Activated T-helper 2 cell treated with anti-CD3 and anti-CD28 coated beads, Interferon-gamma antibody, Interleukin-2, Interleukin-4, amounts not matched to agents 10 μg/mL and 5 μg/mL and 100 μg/mL, durations not matched to agents 14 hours and 24 hours and 36 hours (primary cell): ENCODE results near the gene TSR3. TPM values are rescaled to one million over a fixed set of nuclear protein-coding genes. Genes with fewer than 3 reads are reported as not detected.
A peak's percentile ranks its signal among the peaks of the same experiment; 100 is the strongest.

Source experiments
- DNase-seq: peaks from one replicate; pipeline ENCODE4 v3.0.0; 2021; ENCODE audit warnings: low spot score
- H3K27ac Mint-ChIP-seq: one replicate; pipeline ENCODE4 v1.8.0; 2021; ENCODE audit warnings: mixed read lengths
- H3K27me3 Mint-ChIP-seq: one replicate; pipeline ENCODE4 v1.8.0; 2021; ENCODE audit warnings: low read depth, mixed read lengths
- H3K36me3 Mint-ChIP-seq: one replicate; pipeline ENCODE4 v1.8.0; 2021; ENCODE audit warnings: low read depth, mixed read lengths
- H3K4me1 Mint-ChIP-seq: one replicate; pipeline ENCODE4 v1.8.0; 2021; ENCODE audit warnings: low read depth, mixed read lengths
- H3K4me3 Mint-ChIP-seq: one replicate; pipeline ENCODE4 v1.8.0; 2021; ENCODE audit warnings: low read depth, mild to moderate bottlenecking, moderate library complexity, mixed read lengths
- H3K9me3 Mint-ChIP-seq: one replicate; pipeline ENCODE4 v1.8.0; 2021; ENCODE audit warnings: mixed read lengths
- intact Hi-C: fragments of 100-400 bp; cut with micrococcal nuclease; formaldehyde crosslinking; loops from one replicate; pipeline ENCODE4 v1.15.1; 2023
- total RNA-seq: library from RNA; stranded (reverse); gene quantifications from 2 replicates; pipeline ENCODE4 v1.2.3, GENCODE V29; 2022

The TSR3 gene
- total RNA-seq, 1 donor from 2014 or later = 72.9 TPM

GRCh38 chr16:1345651-1346421 is 5.8 kb downstream of the TSR3 start:
- DNase-seq = no peak
- H3K9me3 Mint-ChIP-seq = no peaks in the 10 kb centered on the region
- no peak overlapping the region for H3K4me3 Mint-ChIP-seq
- H3K36me3 Mint-ChIP-seq = peaks cover 5% of the 10 kb centered on the region
- H3K27me3 Mint-ChIP-seq = no peaks in the 10 kb centered on the region
- intact Hi-C loops = no loop called here
- no peak overlapping the region for H3K27ac Mint-ChIP-seq
- peaks cover 15% of the 10 kb centered on the region for H3K4me1 Mint-ChIP-seq

DNA sequence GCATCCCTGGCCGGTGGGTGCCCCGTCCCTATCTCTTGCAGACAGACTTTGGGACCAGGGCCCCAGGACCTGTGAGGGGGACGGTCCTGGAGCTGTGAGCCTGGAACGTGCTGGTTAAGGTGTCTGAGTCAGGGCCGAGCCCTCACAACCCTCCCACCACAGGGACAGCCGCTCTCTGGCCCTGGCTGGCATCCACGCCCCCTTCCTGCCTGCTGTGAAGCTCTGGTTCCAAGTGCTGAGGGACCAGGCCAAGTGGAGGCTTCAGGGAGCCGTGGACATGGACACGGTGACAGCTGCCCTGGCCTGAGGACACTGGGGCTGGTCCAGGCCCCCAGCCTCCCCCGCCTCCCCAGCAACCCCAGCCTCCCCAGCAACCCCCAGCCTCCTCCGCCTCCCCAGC is 6.6 kb downstream of the TSR3 start:
- Mint-ChIP-seq H3K4me3 (no peak overlapping the region), H3K27ac (no peak overlapping the region), H3K36me3 (peaks cover 2% of the 10 kb centered on the region), H3K9me3 (no peaks in the 10 kb centered on the region), H3K4me1 (peaks cover 12% of the 10 kb centered on the region), H3K27me3 (no peaks in the 10 kb centered on the region)
- no peak for DNase-seq
- intact Hi-C loops = no loop called here

- no peak for DNase-seq
- Mint-ChIP-seq H3K4me1 (peaks cover 12% of the 10 kb centered on the region), H3K9me3 (no peaks in the 10 kb centered on the region), H3K27ac (no peak overlapping the region), H3K27me3 (no peaks in the 10 kb centered on the region), H3K4me3 (no peak overlapping the region), H3K36me3 (no peaks in the 10 kb centered on the region)
- intact Hi-C loops = no loop called here
These were observed 7.2 kb downstream of the TSR3 start for GRCh38 chr16:1344499-1344898.

DNA sequence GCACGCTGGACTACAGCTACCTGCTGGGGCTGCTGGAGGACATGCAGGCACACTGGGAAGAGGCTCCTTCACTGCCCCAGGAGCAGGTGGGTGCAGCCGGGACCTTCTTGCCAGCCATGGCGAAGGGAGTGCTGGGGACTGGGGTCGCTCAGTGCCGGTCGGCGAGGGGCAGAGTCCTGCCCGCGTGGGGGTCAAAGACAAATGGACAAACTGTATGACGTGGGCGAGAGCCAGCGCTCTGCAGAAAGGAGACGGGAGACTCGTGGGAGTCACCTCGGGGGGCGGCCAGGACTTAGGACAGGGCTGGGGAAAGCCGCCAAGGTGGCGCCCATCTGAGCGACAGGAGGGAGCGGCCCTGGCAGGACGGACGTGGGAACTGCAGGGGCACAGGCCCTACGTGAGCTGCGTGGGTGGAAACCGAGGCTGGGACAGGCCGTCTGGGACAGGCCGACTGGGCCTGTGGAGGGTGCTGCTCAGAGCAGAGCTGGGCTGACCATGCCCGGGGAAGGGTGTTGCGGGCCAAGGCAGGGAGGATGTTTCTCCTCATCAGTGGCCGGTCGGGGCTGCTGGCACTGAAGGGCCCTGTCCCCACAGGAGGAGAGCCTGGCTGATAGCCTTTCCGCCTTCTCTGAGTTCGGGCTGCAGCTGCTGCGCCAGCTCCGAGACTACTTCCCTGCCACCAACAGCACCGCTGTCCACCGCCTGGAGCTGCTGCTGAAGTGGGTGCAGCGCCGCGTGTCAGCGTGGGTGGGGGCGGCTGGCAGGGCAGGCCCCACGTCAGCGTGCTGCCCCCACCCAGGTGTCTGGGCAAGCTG is 8.0 kb downstream of the TSR3 start:
- no peaks in the 10 kb centered on the region for H3K9me3 Mint-ChIP-seq
- no peaks in the 10 kb centered on the region for H3K27me3 Mint-ChIP-seq

DNA sequence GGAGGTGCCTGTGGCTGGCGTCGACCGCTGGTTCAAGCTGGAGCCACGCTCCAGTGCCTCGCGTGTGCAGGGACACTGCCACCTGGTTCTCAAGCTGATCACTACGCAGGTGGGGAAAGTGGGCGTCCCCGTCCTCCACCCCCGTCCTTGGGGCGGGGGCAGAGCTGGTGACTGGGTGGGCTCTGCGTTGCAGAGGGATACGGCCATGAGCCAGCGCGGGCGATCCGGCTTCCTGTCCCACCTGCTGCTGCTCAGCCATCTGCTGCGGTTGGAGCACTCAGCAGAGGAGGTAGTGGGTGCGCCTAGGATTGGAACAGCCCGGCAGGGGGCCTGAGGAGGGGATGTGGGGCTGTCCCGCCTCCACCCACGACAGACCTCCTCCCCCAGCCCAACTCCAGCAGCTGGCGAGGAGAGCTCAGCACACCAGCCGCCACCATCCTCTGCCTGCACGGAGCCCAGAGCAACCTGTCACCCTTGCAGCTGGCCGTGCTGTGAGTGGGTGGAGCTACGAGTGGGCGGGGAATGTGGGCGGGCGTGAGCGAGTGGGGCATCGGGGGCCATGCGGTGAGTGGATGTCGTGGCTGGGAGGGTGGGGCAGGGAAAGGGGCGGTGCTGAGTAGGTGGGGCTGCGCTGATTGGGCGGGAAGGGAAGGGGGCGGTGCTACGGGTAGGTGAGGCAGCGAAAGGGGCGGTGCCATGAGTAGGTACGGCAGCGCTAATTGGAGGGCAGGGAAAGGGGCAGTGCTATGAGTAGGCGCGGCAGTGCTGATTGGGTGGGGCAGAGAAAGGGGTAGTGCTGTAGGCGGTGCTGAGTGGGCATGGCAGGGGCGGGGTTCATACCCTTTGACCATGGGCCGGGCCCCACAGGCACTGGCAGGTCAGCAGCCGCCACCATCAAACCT is 8.9 kb downstream of the TSR3 start:
- Mint-ChIP-seq H3K27me3 (no peaks in the 10 kb centered on the region), H3K36me3 (no peaks in the 10 kb centered on the region), H3K27ac (no peak overlapping the region), H3K4me1 (peaks cover 12% of the 10 kb centered on the region), H3K9me3 (no peaks in the 10 kb centered on the region), H3K4me3 (peak overlapping the region; percentile 42)
- intact Hi-C loops = loop anchor here (1.0 kb wide), 1 partner anchor 9 kb away; the partner anchor contains the start of genes GNPTG and TSR3
- DNase-seq = peak; percentile 91

More for the DNA sequence above, 8.0 kb downstream of the TSR3 start:
- H3K4me3 Mint-ChIP-seq = peak overlapping the region; percentile 41
- intact Hi-C loops = loop anchor here (1.0 kb wide), 1 partner anchor 8 kb away; the partner anchor contains the start of genes GNPTG and TSR3
- no peaks in the 10 kb centered on the region for H3K36me3 Mint-ChIP-seq
- no peak overlapping the region for H3K27ac Mint-ChIP-seq
- DNase-seq = no peak
- H3K4me1 Mint-ChIP-seq = peaks cover 12% of the 10 kb centered on the region

DNA sequence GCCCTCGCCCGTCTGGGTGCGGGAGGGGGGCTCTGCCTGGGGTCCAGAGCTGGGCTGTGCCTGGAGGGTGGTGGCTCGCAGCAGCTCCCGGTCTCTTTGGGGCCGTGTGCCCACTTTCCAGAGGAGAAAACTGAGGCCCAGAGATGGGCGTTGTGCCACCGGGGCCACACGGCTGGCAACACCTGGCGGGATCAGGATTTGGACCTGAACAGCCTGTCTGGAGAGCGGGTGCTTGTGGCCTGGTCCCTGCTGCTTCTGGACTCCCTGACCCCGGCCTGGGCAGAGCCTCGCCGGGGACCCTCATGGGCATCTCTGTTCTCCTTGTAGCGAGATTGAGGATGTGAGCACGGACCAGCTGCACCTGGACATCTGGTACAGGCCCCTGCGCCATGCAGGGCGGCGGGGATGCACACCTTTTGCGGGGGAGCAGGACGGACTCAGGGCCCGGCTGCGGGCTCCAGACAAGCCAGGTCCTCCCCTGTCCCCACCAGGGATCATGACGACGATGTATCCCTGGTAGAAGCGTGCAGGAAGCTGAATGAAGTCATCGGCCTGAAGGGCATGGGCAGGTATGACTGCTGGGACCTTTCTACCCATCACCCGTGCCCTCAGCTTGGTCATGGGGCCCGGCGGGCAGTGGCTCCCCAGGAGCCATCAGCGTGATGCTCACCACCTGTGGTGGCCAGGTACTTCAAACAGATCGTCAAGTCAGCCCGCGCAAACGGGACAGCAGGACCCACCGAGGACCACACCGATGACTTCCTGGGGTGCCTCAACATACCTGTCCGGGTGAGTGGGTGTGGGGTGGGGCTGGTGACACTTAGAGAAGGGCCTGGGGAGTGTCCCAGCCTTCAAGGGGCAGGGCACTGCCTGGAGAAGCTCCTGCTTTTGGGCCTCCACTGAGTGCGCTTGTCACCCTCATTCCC is 9.9 kb downstream of the TSR3 start:
- intact Hi-C loops = no loop called here

DNA sequence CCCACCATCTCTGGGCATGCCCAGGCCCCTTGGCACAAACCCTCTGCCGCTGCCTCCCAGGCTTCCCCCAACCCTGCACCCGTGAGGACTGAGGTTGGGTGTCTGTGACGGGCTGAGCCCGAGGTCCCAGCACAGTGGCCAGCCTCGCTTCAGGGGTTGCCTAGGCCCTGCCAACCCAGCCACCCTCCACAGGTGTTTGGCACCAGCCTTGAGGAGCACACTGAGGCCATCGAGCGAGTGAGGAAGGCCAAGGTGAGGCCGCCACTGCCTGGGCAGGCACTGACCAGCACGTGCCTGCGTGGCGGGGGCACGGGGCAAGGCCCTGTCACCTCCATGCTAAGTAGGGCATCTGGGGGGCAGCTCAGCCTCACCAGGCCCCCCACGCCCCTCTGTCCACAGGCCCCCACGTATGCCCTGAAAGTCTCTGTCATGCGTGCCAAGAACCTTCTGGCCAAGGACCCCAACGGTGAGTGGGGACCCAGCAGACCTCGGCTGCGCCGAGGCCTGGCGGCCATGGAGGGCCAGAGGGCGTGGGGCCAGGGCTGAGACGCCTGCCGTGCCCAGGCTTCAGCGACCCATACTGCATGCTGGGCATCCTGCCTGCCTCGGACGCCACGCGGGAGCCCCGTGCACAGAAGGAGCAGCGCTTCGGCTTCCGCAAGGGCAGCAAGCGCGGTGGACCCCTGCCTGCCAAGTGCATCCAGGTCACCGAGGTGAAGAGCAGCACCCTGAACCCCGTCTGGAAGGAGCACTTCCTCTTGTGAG is 10.8 kb downstream of the TSR3 start:
- H3K27me3 Mint-ChIP-seq = peaks cover 2% of the 10 kb centered on the region
- intact Hi-C loops = no loop called here
- no peak for DNase-seq
- H3K4me1 Mint-ChIP-seq = peaks cover 12% of the 10 kb centered on the region
- H3K4me3 Mint-ChIP-seq = no peak overlapping the region
- H3K9me3 Mint-ChIP-seq = no peaks in the 10 kb centered on the region
- no peak overlapping the region for H3K27ac Mint-ChIP-seq
- no peaks in the 10 kb centered on the region for H3K36me3 Mint-ChIP-seq

More for the DNA sequence above, 9.9 kb downstream of the TSR3 start:
- Mint-ChIP-seq H3K27me3 (no peaks in the 10 kb centered on the region), H3K4me3 (no peak overlapping the region), H3K27ac (no peak overlapping the region), H3K36me3 (no peaks in the 10 kb centered on the region), H3K4me1 (peaks cover 12% of the 10 kb centered on the region), H3K9me3 (no peaks in the 10 kb centered on the region)
- no peak for DNase-seq

GRCh38 chr16:1338855-1339675 is 12.6 kb downstream of the TSR3 start:
- Mint-ChIP-seq H3K9me3 (no peaks in the 10 kb centered on the region), H3K27me3 (peaks cover 15% of the 10 kb centered on the region)
- DNase-seq = no peak

DNA sequence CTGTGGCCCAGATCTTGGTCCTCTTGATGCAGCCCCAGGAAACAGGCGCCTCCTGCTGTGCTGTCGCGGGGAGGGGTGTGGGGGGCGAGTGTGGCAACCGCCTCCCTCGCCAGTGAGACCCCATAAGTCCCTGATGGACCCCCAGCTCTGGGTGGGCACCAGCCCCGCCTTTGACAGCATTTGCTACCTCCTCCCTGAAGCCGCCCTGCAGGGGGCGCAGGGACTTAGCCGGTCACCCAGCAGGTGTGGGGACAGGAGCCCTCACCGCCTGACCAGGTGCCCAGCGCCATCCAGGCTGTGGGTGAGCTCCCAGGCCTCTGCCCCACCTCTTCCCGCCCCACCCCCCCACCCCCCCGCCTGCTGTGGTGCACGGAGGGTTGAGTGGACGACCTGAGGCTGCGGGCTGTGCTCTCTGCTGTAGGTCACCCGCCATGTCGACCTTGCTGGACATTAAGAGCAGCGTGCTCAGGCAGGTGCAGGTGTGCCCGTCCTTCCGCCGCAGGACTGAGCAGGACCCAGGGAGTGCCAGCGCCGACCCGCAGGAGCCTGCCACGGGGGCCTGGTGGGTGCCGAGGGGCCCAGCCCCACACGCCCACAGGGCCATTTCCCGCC is 13.5 kb downstream of the TSR3 start:
- Mint-ChIP-seq H3K4me3 (no peak overlapping the region), H3K4me1 (peaks cover 9% of the 10 kb centered on the region), H3K36me3 (no peaks in the 10 kb centered on the region), H3K27me3 (peaks cover 15% of the 10 kb centered on the region), H3K27ac (no peak overlapping the region), H3K9me3 (no peaks in the 10 kb centered on the region)
- DNase-seq = no peak
- intact Hi-C loops = no loop called here

More at GRCh38 chr16:1338855-1339675, 12.6 kb downstream of the TSR3 start:
- H3K4me3 Mint-ChIP-seq = no peak overlapping the region
- H3K36me3 Mint-ChIP-seq = no peaks in the 10 kb centered on the region
- peaks cover 12% of the 10 kb centered on the region for H3K4me1 Mint-ChIP-seq
- no peak overlapping the region for H3K27ac Mint-ChIP-seq
- intact Hi-C loops = no loop called here

DNA sequence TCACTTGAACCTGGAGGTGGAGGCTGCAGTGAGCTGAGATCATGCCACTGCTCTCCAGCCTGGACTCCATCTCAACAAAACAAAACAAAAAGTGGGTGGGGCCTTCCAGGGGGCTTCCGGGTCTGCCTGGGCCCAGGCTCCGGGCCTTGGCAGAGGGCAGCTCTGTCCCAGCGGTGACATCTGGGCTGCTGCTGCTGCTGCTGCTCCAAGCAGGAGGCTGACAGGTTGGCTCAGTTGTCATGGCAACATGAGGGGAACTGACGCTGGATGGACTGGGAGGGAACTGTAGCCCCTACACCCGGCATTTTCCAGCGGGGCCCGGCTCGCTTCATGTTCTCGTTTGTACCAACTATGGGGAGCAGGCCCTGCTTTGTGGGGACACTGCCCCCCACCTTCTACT is 14.2 kb downstream of the TSR3 start:
- H3K27me3 Mint-ChIP-seq = peaks cover 19% of the 10 kb centered on the region
- intact Hi-C loops = no loop called here

More for the DNA sequence above, 14.2 kb downstream of the TSR3 start:
- peaks cover 3% of the 10 kb centered on the region for H3K4me1 Mint-ChIP-seq
- H3K27ac Mint-ChIP-seq = no peak overlapping the region
- no peak overlapping the region for H3K4me3 Mint-ChIP-seq
- no peak for DNase-seq
- H3K9me3 Mint-ChIP-seq = no peaks in the 10 kb centered on the region
- H3K36me3 Mint-ChIP-seq = no peaks in the 10 kb centered on the region
